Ectodermal cell (in vitro differentiated cells): Measurements from ENCODE around the gene HIVEP3.

Experiments
- H3K27ac ChIP-seq: 2 replicates; pipeline ENCODE4 v1.7.0; 2013; ENCODE audit warnings: mild to moderate bottlenecking, low read depth, low read length; ENCODE audit not compliant: insufficient read depth, poor library complexity, severe bottlenecking
- H3K27me3 ChIP-seq: 2 replicates; pipeline ENCODE4 v1.7.0; 2013; ENCODE audit warnings: mild to moderate bottlenecking, low read length; ENCODE audit not compliant: insufficient read depth, control insufficient read depth, poor library complexity, severe bottlenecking
- H3K36me3 ChIP-seq: one replicate; pipeline ENCODE4 v1.7.0; 2013; ENCODE audit warnings: low read length; ENCODE audit not compliant: control insufficient read depth, insufficient read depth
- H3K4me1 ChIP-seq: one replicate; pipeline ENCODE4 v1.7.0; 2013; ENCODE audit warnings: low read length; ENCODE audit not compliant: control insufficient read depth, insufficient read depth
- H3K4me3 ChIP-seq: 2 replicates; pipeline ENCODE4 v1.7.0; 2013; ENCODE audit warnings: low read depth, low read length, control low read depth; ENCODE audit not compliant: insufficient read depth
- H3K9me3 ChIP-seq: 2 replicates; pipeline ENCODE4 v1.7.0; 2013; ENCODE audit warnings: mild to moderate bottlenecking, low read length, moderate library complexity; ENCODE audit not compliant: control insufficient read depth
- WGBS, 2 experiments: methylation state at CpG; one replicate each; pipeline ENCODE4 v1.1.7; 2013; ENCODE audit warnings: missing lambda C conversion rate in 2 of 2; 5-methylcytosine and 5-hydroxymethylcytosine counted together

HIVEP3 gene

GRCh38 chr1:41476807-41477361 is 441.8 kb downstream of the HIVEP3 start:
- H3K4me3 ChIP-seq = no peak overlapping the region
- H3K27ac ChIP-seq = no peak overlapping the region
- WGBS, 2 experiments = 87% methylated on average over 11 of the region's 11 CpGs
- no peaks in the 10 kb centered on the region for H3K9me3 ChIP-seq
- H3K27me3 ChIP-seq = no peaks in the 10 kb centered on the region
- H3K36me3 ChIP-seq = no peaks in the 10 kb centered on the region
- H3K4me1 ChIP-seq = peaks cover 15% of the 10 kb centered on the region

- Histone ChIP-seq H3K27ac (no peak overlapping the region), H3K36me3 (no peaks in the 10 kb centered on the region), H3K4me1 (peaks cover 15% of the 10 kb centered on the region), H3K4me3 (no peak overlapping the region), H3K27me3 (no peaks in the 10 kb centered on the region), H3K9me3 (no peaks in the 10 kb centered on the region)
- 82 to 83% methylated on average over 8 of the region's 8 CpGs for WGBS, 2 experiments
Observed at GRCh38 chr1:41475859-41476567, 442.7 kb downstream of the HIVEP3 start.

DNA sequence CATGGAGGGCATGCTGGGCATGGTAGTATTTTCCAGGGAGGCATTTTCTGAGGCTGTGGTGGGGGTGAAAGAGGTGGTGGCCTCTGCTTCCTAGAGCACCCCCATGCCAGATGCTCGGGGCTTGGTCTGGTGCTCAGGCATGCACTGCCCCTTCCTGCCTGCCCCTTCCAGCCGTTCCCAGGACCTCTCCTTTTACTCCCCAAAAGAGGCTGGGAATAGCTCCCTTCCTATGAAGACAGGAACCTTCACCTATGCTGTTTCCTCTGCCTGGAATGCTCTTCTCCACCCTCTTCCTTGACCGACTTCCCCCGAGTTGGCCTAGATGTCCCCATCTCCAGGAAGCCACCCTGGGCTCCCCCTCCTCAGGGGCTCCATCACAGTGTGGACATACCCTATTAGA is 443.4 kb downstream of the HIVEP3 start:
- Histone ChIP-seq H3K27me3 (no peaks in the 10 kb centered on the region), H3K36me3 (no peaks in the 10 kb centered on the region), H3K9me3 (no peaks in the 10 kb centered on the region), H3K4me1 (peaks cover 15% of the 10 kb centered on the region), H3K4me3 (no peak overlapping the region), H3K27ac (no peak overlapping the region)
- 87 to 90% methylated on average over 4 of the region's 4 CpGs for WGBS, 2 experiments

GRCh38 chr1:41474490-41475271 is 444.0 kb downstream of the HIVEP3 start:
- Histone ChIP-seq H3K27me3 (no peaks in the 10 kb centered on the region), H3K27ac (no peak overlapping the region), H3K4me1 (peaks cover 15% of the 10 kb centered on the region), H3K9me3 (no peaks in the 10 kb centered on the region), H3K36me3 (no peaks in the 10 kb centered on the region), H3K4me3 (no peak overlapping the region)
- WGBS, 2 experiments = 68 to 69% methylated on average over 17 of the region's 17 CpGs

DNA sequence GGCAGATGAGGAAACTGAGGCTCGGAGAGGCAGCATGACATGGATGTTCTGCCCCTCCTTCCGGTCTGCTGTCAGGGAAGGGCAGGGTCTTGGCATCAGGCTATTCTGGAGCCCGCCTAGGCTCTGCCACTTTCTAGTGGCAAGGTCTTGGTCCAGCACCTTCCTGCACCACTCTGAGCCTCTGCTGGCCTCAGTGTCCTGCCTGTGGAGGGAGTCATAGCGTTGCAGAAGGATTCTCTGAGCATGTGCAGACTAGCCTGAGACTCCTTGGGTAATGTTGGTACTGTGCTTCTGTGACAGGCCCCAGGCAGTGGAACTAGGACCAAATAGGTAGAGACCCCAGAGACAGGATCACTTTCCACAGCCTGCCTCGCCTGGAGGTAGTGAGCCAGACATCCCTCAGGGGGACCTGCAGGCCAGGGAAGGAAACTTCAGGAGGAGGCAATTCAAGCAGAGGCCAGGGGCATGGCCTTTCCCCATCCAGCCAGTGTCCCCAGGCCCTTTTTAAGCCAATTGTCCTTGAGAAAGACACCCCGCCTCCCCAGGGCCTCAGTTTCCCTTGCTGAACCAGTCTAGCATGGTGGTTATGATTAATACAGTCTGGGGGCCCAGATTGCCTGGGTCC is 444.9 kb downstream of the HIVEP3 start:
- WGBS, 2 experiments = 93 to 94% methylated on average over 6 of the region's 6 CpGs
- Histone ChIP-seq H3K27ac (no peak overlapping the region), H3K4me3 (no peak overlapping the region)

GRCh38 chr1:41471658-41472057 is 447.1 kb downstream of the HIVEP3 start:
- no peaks in the 10 kb centered on the region for H3K36me3 ChIP-seq
- H3K27ac ChIP-seq = no peak overlapping the region
- WGBS, 2 experiments = 93 to 94% methylated on average over 6 of the region's 6 CpGs
- peaks cover 11% of the 10 kb centered on the region for H3K4me1 ChIP-seq
- H3K4me3 ChIP-seq = no peak overlapping the region
- H3K27me3 ChIP-seq = no peaks in the 10 kb centered on the region
- no peaks in the 10 kb centered on the region for H3K9me3 ChIP-seq

More for the DNA sequence above, 444.9 kb downstream of the HIVEP3 start:
- Histone ChIP-seq H3K9me3 (no peaks in the 10 kb centered on the region), H3K4me1 (peaks cover 15% of the 10 kb centered on the region), H3K27me3 (no peaks in the 10 kb centered on the region), H3K36me3 (no peaks in the 10 kb centered on the region)

DNA sequence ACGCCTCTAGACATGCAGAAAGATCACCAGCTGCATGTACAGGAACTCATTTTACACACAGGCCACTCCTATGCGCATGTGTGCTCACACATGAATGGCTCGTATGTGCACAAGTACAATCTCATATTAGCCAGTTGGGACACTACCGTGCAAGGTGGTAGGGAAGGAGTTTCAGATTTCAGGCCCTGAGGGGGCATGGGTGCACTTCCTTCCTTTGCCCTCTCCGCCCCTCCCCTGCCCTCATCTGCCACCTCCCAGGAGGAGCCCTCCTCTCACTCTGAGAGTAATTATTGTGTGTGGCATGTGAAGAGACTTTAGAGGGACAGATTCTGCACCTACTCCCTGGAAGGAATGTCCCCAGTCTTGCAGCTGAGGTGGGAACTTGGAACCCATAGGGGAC is 449.0 kb downstream of the HIVEP3 start:
- 73 to 86% methylated on average over 5 of the region's 5 CpGs for WGBS, 2 experiments
- no peak overlapping the region for H3K27ac ChIP-seq
- H3K4me3 ChIP-seq = no peak overlapping the region
- no peaks in the 10 kb centered on the region for H3K36me3 ChIP-seq
- no peaks in the 10 kb centered on the region for H3K9me3 ChIP-seq
- H3K4me1 ChIP-seq = peaks cover 2% of the 10 kb centered on the region
- no peaks in the 10 kb centered on the region for H3K27me3 ChIP-seq

- 94 to 95% methylated on average over 12 of the region's 12 CpGs for WGBS, 2 experiments
- Histone ChIP-seq H3K4me3 (no peak overlapping the region), H3K27ac (no peak overlapping the region), H3K27me3 (no peaks in the 10 kb centered on the region), H3K36me3 (no peaks in the 10 kb centered on the region), H3K4me1 (no peaks in the 10 kb centered on the region), H3K9me3 (no peaks in the 10 kb centered on the region)
Observed at GRCh38 chr1:41468122-41468762, 450.5 kb downstream of the HIVEP3 start.

DNA sequence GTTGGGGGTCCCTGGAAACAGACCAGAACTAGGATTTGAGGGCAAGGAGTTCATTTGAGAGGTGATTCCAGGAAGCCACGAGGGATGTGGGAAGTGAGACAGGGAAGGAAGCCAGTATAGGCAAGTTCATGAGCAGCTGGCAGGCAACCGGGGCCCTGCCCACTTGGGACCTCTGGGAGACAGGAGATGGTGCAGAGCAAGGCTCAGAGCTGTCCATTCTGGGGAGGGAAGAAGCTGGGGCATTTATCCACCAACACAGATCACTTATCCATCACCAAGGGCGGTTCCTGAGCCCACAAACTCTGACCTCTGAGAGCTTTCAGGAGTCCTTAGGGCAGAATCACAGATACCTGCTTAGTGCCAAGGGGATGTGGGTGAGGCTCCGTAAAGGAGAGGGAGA is 451.0 kb downstream of the HIVEP3 start:
- Histone ChIP-seq H3K27me3 (no peaks in the 10 kb centered on the region), H3K9me3 (no peaks in the 10 kb centered on the region), H3K4me3 (no peak overlapping the region), H3K36me3 (no peaks in the 10 kb centered on the region), H3K27ac (no peak overlapping the region), H3K4me1 (no peaks in the 10 kb centered on the region)
- 80 to 84% methylated on average over 4 of the region's 4 CpGs for WGBS, 2 experiments
